HG03139 (cell line): Measurements from ENCODE around the gene CLEC18C.
"Not testable (repeated sequence)": the region's sequence is repeated elsewhere in the genome, so short reads cannot be mapped to it uniquely, and the experiment has no call there.

Experiments used
- ATAC-seq: cut with Tn5 transposase; IDR thresholded peaks from one replicate; pipeline ENCODE4 v1.9.1; 2021; ENCODE audit not compliant: unreplicated experiment

CLEC18C gene

DNA sequence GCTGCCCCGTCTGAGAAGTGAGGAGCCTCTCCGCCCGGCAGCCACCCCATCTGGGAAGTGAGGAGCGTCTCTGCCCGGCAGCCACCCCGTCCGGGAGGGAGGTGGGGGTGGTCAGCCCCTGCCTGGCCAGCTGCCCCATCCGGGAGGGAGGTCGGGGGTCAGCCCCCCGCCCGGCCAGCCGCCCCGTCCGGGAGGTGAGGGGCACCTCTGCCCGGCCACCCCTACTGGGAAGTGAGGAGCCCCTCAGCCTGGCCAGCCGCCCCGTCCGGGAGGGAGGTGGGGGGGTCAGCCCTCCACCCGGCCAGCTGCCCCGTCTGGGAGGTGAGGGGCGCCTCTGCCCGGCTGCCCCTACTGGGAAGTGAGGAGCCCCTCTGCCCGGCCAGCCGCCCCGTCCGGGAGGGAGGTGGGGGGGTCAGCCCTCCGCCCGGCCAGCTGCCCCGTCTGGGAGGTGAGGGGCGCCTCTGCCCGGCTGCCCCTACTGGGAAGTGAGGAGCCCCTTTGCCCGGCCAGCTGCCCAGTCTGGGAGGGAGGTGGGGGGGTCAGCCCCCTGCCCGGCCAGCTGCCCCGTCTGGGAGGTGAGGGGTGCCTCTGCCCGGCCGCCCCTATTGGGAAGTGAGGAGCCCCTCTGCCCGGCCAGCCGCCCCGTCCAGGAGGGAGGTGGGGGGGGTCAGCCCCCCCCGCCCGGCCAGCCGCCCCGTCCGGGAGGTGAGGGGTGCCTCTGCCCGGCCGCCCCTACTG is 31.2 kb downstream of the CLEC18C start:
- ATAC-seq = not testable (repeated sequence)

DNA sequence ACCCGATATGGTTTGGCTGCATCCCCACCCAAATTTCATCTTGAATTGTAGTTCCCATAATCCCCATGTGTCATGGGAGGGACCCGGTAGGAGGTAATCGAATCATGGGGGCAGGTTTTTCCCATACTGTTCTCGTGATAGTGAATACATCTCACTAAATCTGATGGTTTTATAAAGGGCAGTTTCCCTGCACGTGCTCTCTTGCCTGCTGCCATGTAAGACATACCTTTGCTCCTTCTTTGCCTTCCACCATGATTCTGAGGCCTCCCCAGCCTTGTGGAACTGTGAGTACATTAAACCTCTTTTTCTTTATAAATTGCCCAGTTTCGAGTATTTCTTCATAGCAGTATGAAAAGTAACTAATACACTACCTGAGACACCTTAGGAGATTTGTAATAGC is 32.8 kb downstream of the CLEC18C start:
- ATAC-seq = not testable (repeated sequence)

DNA sequence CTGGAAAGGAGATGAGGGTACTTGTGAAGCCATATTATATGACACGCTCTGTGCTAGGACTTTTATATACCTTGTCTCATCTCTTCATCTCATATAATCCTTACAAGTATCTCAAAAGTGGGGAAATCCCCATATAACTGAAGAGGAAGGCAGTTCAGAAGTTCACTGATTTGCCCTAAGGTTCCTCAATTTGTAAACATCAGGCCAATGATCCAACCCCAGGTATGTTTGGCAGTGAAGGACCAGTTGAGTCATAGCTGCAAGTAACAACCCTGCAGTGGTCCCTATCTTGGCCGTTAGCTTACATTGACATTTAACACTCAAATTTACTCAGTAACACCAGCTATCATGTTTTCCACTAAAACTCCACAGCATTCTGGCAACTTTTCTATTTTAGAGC is 45.0 kb downstream of the CLEC18C start:
- ATAC-seq = not testable (repeated sequence)

GRCh38 chr16:70222574-70222973 is 49.0 kb downstream of the CLEC18C start:
- ATAC-seq = not testable (repeated sequence)

DNA sequence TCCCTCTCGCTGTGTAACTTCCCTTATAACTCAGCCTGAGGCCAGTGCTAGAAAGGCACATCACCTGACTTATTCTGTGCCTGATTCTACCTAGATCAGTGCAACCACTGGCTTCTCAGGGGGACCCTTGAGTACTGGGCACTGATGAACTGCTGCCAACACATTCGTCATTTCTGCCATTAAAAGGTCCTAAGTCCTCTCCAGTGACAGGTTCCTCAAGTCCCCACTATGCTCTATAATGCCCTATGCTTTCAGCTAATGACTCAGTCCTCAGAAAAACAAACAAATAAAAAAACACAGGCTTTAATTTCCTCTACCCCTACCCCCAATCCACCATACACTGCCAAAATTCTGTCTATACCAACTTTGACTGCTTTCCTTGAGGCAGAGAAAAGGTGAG is 49.6 kb downstream of the CLEC18C start:
- ATAC-seq = not testable (repeated sequence)

- ATAC-seq = not testable (repeated sequence)
Measured at GRCh38 chr16:70223971-70224513, 50.5 kb downstream of the CLEC18C start.

DNA sequence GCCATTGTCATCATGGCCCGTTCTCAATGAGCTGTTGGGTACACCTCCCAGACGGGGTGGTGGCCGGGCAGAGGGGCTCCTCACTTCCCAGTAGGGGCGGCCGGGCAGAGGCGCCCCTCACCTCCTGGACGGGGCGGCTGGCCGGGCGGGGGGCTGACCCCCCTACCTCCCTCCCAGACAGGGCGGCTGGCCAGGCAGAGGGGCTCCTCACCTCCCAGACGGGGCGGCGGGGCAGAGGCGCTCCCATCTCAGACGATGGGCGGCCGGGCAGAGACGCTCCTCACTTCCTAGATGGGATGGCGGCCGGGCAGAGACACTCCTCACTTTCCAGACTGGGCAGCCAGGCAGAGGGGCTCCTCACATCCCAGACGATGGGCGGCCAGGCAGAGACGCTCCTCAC is 51.1 kb downstream of the CLEC18C start:
- ATAC-seq = not testable (repeated sequence)

GRCh38 chr16:70225430-70225829 is 51.8 kb downstream of the CLEC18C start:
- ATAC-seq = not testable (repeated sequence)

GRCh38 chr16:70226024-70226423 is 52.4 kb downstream of the CLEC18C start:
- not testable (repeated sequence) for ATAC-seq

DNA sequence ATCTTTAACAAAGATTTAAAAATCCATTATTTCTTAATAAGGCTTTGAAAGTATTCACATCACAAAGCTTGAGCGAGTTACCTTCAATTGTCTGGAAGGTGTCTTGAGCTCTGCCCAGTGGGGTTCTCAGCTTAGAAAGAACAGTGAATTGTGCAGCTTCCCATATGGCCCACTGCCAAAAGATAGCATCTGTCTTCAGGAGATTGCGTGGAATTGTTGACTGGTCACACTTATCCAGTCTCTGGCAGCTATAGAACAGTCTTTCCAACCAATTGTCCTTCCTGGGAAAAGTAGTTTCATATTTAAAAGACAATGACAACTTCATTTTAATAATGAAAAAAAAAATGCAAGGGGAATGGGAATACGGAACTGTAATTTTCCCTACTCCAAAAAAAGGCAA is 58.2 kb downstream of the CLEC18C start:
- ATAC-seq = not testable (repeated sequence)
